GM19324 (cell line): ENCODE data around the gene BTBD3.

Experiments used
- ATAC-seq: cut with Tn5 transposase; IDR thresholded peaks from one replicate; pipeline ENCODE4 v1.9.1; 2021; ENCODE audit warnings: mild to moderate bottlenecking, moderate library complexity; ENCODE audit not compliant: unreplicated experiment, low FRiP score

Gene BTBD3

GRCh38 chr20:11912659-11913415 lies 4.9 kb upstream of the BTBD3 start:
- ATAC-seq, result no peak

GRCh38 chr20:11918391-11918845 lies 725 bp downstream of the BTBD3 start:
- no peak for ATAC-seq

- no peak for ATAC-seq
Measured at GRCh38 chr20:11918981-11919380, 1.3 kb downstream of the BTBD3 start.

GRCh38 chr20:11919581-11919980 lies 1.9 kb downstream of the BTBD3 start:
- ATAC-seq, result no peak

GRCh38 chr20:11920083-11920482 lies 2.4 kb downstream of the BTBD3 start:
- no peak for ATAC-seq

GRCh38 chr20:11921321-11921720 lies 3.6 kb downstream of the BTBD3 start:
- no peak for ATAC-seq

GRCh38 chr20:11922561-11922960 lies 4.9 kb downstream of the BTBD3 start:
- ATAC-seq, result no peak

GRCh38 chr20:11924923-11925322 lies 7.2 kb downstream of the BTBD3 start:
- no peak for ATAC-seq

GRCh38 chr20:11926292-11926998 lies 8.8 kb downstream of the BTBD3 start:
- no peak for ATAC-seq

- no peak for ATAC-seq
Measured at GRCh38 chr20:11929947-11930346, 12.3 kb downstream of the BTBD3 start.

GRCh38 chr20:11935212-11936154 lies 17.8 kb downstream of the BTBD3 start:
- ATAC-seq, result no peak

GRCh38 chr20:11936157-11936556 lies 18.5 kb downstream of the BTBD3 start:
- no peak for ATAC-seq

- ATAC-seq, result no peak
Measured at GRCh38 chr20:11937230-11937629, 19.5 kb downstream of the BTBD3 start.

GRCh38 chr20:11941593-11942246 lies 24.0 kb downstream of the BTBD3 start:
- no peak for ATAC-seq

- ATAC-seq, result no peak
Measured at GRCh38 chr20:11943778-11944177, 26.1 kb downstream of the BTBD3 start.

GRCh38 chr20:11948806-11949205 lies 31.1 kb downstream of the BTBD3 start:
- ATAC-seq, result no peak

- ATAC-seq, result no peak
Measured at GRCh38 chr20:11949711-11950110, 32.0 kb downstream of the BTBD3 start.

- ATAC-seq, result no peak
Measured at GRCh38 chr20:11951696-11952095, 34.0 kb downstream of the BTBD3 start.

GRCh38 chr20:11952639-11953038 lies 34.9 kb downstream of the BTBD3 start:
- no peak for ATAC-seq

- no peak for ATAC-seq
Measured at GRCh38 chr20:11957911-11958310, 40.2 kb downstream of the BTBD3 start.
